Hepatocyte (in vitro differentiated cells): ENCODE data around the gene LRP3. TPM values are rescaled to one million over a fixed set of nuclear protein-coding genes. Genes with fewer than 3 reads are reported as not detected.

Experiments
- DNase-seq: peaks from one replicate; pipeline ENCODE4 v3.0.0-alpha.2; 2016; ENCODE audit warnings: low spot score
- H2AFZ ChIP-seq: fragments of 200-600 bp; sonication (generic); 2 replicates; pipeline ENCODE4 v1.6.0; 2016; ENCODE audit warnings: antibody characterized with exemption, mild to moderate bottlenecking
- H3K27ac ChIP-seq: fragments of 200-600 bp; sonication (generic); 2 replicates; pipeline ENCODE4 v1.5.1; 2016; ENCODE audit warnings: mild to moderate bottlenecking
- H3K27me3 ChIP-seq: fragments of 200-600 bp; sonication (generic); 2 replicates; pipeline ENCODE4 v1.6.1; 2016
- H3K36me3 ChIP-seq: fragments of 200-600 bp; sonication (generic); replicated peaks from 2 replicates; pipeline ENCODE4 v1.5.1; 2016; ENCODE audit warnings: low read depth; ENCODE audit not compliant: insufficient read depth
- H3K4me1 ChIP-seq: fragments of 200-600 bp; sonication (generic); 2 replicates; pipeline ENCODE4 v1.5.1; 2016; ENCODE audit warnings: mild to moderate bottlenecking, moderate library complexity; ENCODE audit not compliant: insufficient read depth
- H3K4me2 ChIP-seq: fragments of 200-600 bp; sonication (generic); 2 replicates; pipeline ENCODE4 v1.6.0; 2016
- H3K4me3 ChIP-seq: fragments of 200-600 bp; sonication (generic); 2 replicates; pipeline ENCODE4 v1.5.1; 2016; ENCODE audit warnings: mild to moderate bottlenecking
- H3K79me2 ChIP-seq: fragments of 200-600 bp; sonication (generic); 2 replicates; pipeline ENCODE4 v1.6.0; 2017; ENCODE audit warnings: mild to moderate bottlenecking
- H3K9me2 ChIP-seq: fragments of 200-600 bp; sonication (generic); replicated peaks from 2 replicates; pipeline ENCODE4 v1.6.0; 2017; ENCODE audit warnings: mild to moderate bottlenecking; ENCODE audit not compliant: insufficient read depth
- H3K9me3 ChIP-seq: fragments of 200-600 bp; sonication (generic); 2 replicates; pipeline ENCODE4 v1.5.1; 2016; ENCODE audit warnings: low read depth, mild to moderate bottlenecking
- H4K20me1 ChIP-seq: fragments of 200-600 bp; sonication (generic); 2 replicates; pipeline ENCODE4 v1.6.0; 2016; ENCODE audit warnings: mild to moderate bottlenecking; ENCODE audit not compliant: insufficient read depth, poor library complexity, severe bottlenecking
- CTCF ChIP-seq: fragments of 200-600 bp; sonication (generic); IDR thresholded peaks from 2 replicates; pipeline ENCODE4 v1.5.1; 2016; ENCODE audit warnings: antibody characterized with exemption, mild to moderate bottlenecking; ENCODE audit not compliant: poor library complexity
- EZH2 ChIP-seq: fragments of 200-600 bp; sonication (generic); IDR thresholded peaks from 2 replicates; pipeline ENCODE4 v1.6.1; 2016; ENCODE audit warnings: antibody characterized with exemption, mild to moderate bottlenecking, borderline replicate concordance
- EZH2phosphoT487 ChIP-seq: fragments of 200-600 bp; sonication (generic); IDR thresholded peaks from one replicate; pipeline ENCODE4 v1.6.1; 2018; ENCODE audit warnings: antibody characterized with exemption, mild to moderate bottlenecking, low read depth, moderate library complexity; ENCODE audit not compliant: unreplicated experiment, severe bottlenecking
- WGBS: methylation state at CpG from one replicate; pipeline ENCODE4 v1.1.6; 2016; ENCODE audit warnings: low lambda C conversion rate; ENCODE audit errors: missing lambda C conversion rate; 5-methylcytosine and 5-hydroxymethylcytosine counted together
- polyA plus RNA-seq: library from polyadenylated mRNA; unstranded; fragments of >200 nt; fragmentation: Nextera tagmentation; extraction: Ambion mirVana; gene quantifications from 2 replicates; pipeline ENCODE4 v1.2.1, GENCODE V29; 2016
- total RNA-seq: library from RNA; depleted of rRNA; stranded (reverse); fragments of >200 nt; gene quantifications from 2 replicates; pipeline ENCODE4 v1.2.3, GENCODE V29; 2014

LRP3 gene
- total and polyA plus RNA-seq, 2 experiments from 2014 or later = 37.4 to 44.0 TPM

GRCh38 chr19:33197591-33198000 is 3.5 kb downstream of the LRP3 start:
- H3K4me1 ChIP-seq = peaks cover 6% of the 10 kb centered on the region
- peaks cover 4% of the 10 kb centered on the region for H4K20me1 ChIP-seq
- H3K27me3 ChIP-seq = no peaks in the 10 kb centered on the region
- no peak for DNase-seq
- no peak overlapping the region for H2AFZ ChIP-seq
- H3K27ac ChIP-seq = no peak overlapping the region
- no peak overlapping the region for H3K4me2 ChIP-seq
- H3K9me2 ChIP-seq = no peaks in the 10 kb centered on the region
- WGBS = 88% methylated on average over 11 of the region's 11 CpGs
- TF ChIP-seq EZH2 (no peak), EZH2phosphoT487 (no peak), CTCF (no peak)
- no peaks in the 10 kb centered on the region for H3K9me3 ChIP-seq
- H3K36me3 ChIP-seq = no peaks in the 10 kb centered on the region
- peaks cover 18% of the 10 kb centered on the region for H3K79me2 ChIP-seq
- no peak overlapping the region for H3K4me3 ChIP-seq

- Histone ChIP-seq H3K36me3 (no peaks in the 10 kb centered on the region), H3K4me3 (no peak overlapping the region), H3K9me3 (no peaks in the 10 kb centered on the region), H3K9me2 (no peaks in the 10 kb centered on the region), H3K4me1 (peaks cover 6% of the 10 kb centered on the region), H3K27me3 (no peaks in the 10 kb centered on the region), H3K27ac (no peak overlapping the region), H3K79me2 (peaks cover 18% of the 10 kb centered on the region), H4K20me1 (peaks cover 4% of the 10 kb centered on the region), H3K4me2 (no peak overlapping the region), H2AFZ (no peak overlapping the region)
- 88% methylated on average over 7 of the region's 7 CpGs for WGBS
- no peak for DNase-seq
- no peak for TF ChIP-seq EZH2phosphoT487
Observed at GRCh38 chr19:33198169-33198568, 4.0 kb downstream of the LRP3 start.

GRCh38 chr19:33199441-33200265 is 5.5 kb downstream of the LRP3 start:
- no peak overlapping the region for H3K4me2 ChIP-seq
- peaks cover 6% of the 10 kb centered on the region for H3K4me1 ChIP-seq
- no peaks in the 10 kb centered on the region for H3K9me2 ChIP-seq
- no peaks in the 10 kb centered on the region for H3K9me3 ChIP-seq
- no peak overlapping the region for H2AFZ ChIP-seq
- no peak for DNase-seq
- peaks cover 18% of the 10 kb centered on the region for H3K79me2 ChIP-seq
- no peaks in the 10 kb centered on the region for H3K27me3 ChIP-seq
- WGBS = 86% methylated on average over 8 of the region's 8 CpGs
- peaks cover 4% of the 10 kb centered on the region for H4K20me1 ChIP-seq
- no peak overlapping the region for H3K4me3 ChIP-seq
- TF ChIP-seq CTCF (no peak), EZH2 (no peak), EZH2phosphoT487 (no peak)
- no peaks in the 10 kb centered on the region for H3K36me3 ChIP-seq
- no peak overlapping the region for H3K27ac ChIP-seq

- Histone ChIP-seq H3K36me3 (no peaks in the 10 kb centered on the region), H4K20me1 (no peaks in the 10 kb centered on the region)
Observed at GRCh38 chr19:33201473-33201872, 7.3 kb downstream of the LRP3 start.

More at GRCh38 chr19:33201473-33201872, 7.3 kb downstream of the LRP3 start:
- 100% methylated on average over 5 of the region's 6 CpGs for WGBS
- DNase-seq = no peak
- TF ChIP-seq EZH2 (no peak), CTCF (no peak), EZH2phosphoT487 (no peak)
- Histone ChIP-seq H3K4me1 (no peaks in the 10 kb centered on the region), H2AFZ (no peak overlapping the region), H3K27ac (no peak overlapping the region), H3K4me2 (no peak overlapping the region), H3K9me2 (no peaks in the 10 kb centered on the region), H3K9me3 (no peaks in the 10 kb centered on the region), H3K27me3 (no peaks in the 10 kb centered on the region), H3K79me2 (peaks cover 6% of the 10 kb centered on the region), H3K4me3 (no peak overlapping the region)
